GM21717 (cell line): ENCODE results near the gene TCOF1.

Experiments used
- ATAC-seq: cut with Tn5 transposase; IDR thresholded peaks from one replicate; pipeline ENCODE4 v1.9.1; 2021; ENCODE audit warnings: mild to moderate bottlenecking, moderate library complexity; ENCODE audit not compliant: unreplicated experiment

TCOF1 gene

DNA sequence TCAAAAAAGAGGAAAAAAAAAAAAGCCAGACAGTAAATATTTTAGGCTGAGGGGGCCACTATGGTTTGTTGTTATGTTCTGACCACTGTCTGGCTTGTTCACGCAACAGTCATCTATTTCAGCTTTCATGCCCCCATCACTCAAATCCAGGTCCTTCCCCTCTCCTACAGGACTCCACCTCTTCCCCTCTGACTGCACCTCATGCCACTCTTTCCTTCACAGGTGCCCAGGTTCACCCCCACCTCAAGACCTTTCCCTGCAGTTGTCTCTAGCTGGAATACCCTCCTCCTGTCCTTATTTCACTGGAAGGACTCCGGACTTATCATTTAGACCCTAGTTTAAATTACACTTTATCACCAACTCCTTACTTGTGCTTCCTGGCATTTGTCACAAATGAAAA is 88.6 kb downstream of the TCOF1 start:
- no peak for ATAC-seq

DNA sequence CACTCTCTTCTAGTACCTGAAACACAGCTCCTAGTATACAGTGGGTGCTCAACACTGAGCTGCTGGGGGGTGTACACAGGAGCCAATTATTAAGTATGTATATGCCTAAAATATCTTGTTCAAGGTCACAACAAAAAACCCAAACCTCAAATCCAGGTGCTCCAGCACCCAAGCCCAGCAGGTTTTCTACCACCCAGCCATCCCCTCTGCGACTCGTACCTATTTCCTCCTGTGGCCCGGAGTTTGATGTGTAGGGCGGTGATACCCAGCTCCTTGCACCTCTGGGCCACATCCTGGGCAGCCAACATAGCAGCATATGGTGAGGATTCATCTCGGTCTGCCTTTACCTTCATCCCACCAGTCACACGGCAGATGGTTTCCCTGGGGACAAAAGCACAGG is 89.1 kb downstream of the TCOF1 start:
- no peak for ATAC-seq

DNA sequence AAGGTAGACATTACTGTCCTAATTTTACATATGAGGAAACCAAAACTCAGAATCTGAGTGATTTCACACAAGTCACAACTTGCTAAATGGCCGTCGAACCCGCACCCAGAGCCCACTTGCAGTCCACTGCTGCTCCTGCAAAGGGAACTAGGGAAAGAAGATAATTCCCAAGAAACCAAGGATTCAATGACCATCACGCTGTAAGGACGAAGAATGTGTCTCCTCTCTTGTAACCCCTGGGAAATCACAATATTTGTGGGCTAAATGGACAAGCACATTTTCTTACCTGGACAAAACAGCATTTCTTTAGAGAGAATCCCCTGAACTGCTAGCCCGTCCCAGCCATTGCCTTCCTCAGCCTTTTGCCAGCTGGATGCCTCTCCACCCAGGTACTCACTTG is 89.7 kb downstream of the TCOF1 start:
- no peak for ATAC-seq

DNA sequence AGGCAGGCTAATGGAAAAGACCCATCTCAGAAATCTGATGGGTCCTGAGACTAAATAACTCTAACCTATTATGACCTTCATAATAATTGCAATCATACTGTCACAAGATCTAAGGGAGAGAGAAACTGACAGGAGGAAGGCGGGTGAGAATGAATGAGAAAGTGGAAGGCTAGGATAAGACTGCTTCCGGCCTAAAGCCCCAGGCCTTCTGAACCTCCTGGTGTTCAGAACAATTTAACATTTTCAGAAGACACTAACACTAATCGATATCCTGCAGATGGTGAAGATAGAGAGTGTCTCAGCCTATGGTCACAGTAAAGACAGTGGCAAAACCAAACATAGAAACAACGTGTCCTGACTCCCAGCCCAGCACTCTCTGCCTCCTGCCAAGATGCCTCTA is 90.8 kb downstream of the TCOF1 start:
- ATAC-seq: no peak

GRCh38 chr5:150448952-150449516 is 91.5 kb downstream of the TCOF1 start:
- peak; percentile 22 for ATAC-seq
